Fibroblast of lung (primary cell): ENCODE results near the gene SPDL1.

Source experiments
- EZH2 ChIP-seq: IDR thresholded peaks from 2 replicates; pipeline ENCODE4 v1.5.1; 2012; ENCODE audit warnings: low read length, control low read depth, mild to moderate bottlenecking; ENCODE audit errors: missing control alignments
- TF ChIP-seq, protein P1 (sequence below), 2 donors: IDR thresholded peaks in 1 of 2; conservative IDR thresholded peaks in 1 of 2; 1 replicate in 1 of 2; 2 replicates in 1 of 2; pipeline ENCODE4 v1.5.1; 2011 to 2012; ENCODE audit warnings: low read length in 2 of 2, control low read depth in 1 of 2, inconsistent platforms in 1 of 2, low read depth in 1 of 2, mild to moderate bottlenecking in 1 of 2

DNA sequence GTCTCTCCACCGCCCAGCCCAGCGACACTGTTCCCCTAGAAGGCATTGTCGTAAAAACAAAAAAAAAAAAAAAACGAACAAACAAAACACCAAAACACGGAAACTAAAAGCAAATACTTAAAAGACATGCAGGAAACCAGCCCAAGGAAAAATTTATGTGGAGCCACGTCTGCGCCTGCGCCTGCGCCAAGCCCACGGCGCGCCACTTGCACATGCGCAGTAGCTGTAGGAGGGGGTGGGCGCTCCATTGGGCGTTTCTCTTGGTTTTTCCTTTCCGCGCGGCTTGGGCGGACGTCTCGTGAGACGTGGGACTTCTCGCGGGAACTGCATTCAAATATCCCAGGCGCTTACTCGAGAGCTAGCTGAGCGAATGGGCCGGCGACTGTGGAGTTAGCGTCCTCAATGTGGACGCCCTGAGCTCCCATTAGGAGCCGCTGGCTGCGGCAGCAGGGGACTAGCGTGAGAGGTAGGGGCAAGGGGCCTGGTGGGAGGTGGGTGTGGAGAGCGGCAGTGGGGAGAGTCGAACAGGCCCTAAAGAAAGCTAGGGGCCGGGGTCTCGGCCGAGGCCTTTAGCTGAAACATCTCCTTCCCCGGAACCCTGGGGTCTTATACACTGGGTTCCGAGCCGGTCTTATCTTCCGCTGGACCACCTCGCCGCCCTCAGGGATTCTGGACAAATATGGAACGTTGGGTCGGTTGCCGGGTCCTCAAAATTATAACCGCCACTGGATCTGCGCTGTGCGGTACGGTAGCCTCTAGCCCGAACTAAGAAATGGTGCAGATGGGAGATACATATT is at the start of gene SPDL1:
- TF ChIP-seq, protein P1, sequence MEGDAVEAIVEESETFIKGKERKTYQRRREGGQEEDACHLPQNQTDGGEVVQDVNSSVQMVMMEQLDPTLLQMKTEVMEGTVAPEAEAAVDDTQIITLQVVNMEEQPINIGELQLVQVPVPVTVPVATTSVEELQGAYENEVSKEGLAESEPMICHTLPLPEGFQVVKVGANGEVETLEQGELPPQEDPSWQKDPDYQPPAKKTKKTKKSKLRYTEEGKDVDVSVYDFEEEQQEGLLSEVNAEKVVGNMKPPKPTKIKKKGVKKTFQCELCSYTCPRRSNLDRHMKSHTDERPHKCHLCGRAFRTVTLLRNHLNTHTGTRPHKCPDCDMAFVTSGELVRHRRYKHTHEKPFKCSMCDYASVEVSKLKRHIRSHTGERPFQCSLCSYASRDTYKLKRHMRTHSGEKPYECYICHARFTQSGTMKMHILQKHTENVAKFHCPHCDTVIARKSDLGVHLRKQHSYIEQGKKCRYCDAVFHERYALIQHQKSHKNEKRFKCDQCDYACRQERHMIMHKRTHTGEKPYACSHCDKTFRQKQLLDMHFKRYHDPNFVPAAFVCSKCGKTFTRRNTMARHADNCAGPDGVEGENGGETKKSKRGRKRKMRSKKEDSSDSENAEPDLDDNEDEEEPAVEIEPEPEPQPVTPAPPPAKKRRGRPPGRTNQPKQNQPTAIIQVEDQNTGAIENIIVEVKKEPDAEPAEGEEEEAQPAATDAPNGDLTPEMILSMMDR (conservative IDR thresholded peaks at IDR 0.05 in 1 of 2, IDR thresholded peaks at IDR 0.05 in 1 of 2; ENCODE audit: low read depth in 1 of 2, low read length in 2 of 2) = no peak
- TF ChIP-seq EZH2 = no peak
